Cortex of kidney (tissue), 1 donor: ENCODE measurements around the gene COMP.

Experiments used
- DNase-seq: peaks from one replicate; lab custom pipeline; 2025; lab: John Stamatoyannopoulos, UW

Gene COMP

DNA sequence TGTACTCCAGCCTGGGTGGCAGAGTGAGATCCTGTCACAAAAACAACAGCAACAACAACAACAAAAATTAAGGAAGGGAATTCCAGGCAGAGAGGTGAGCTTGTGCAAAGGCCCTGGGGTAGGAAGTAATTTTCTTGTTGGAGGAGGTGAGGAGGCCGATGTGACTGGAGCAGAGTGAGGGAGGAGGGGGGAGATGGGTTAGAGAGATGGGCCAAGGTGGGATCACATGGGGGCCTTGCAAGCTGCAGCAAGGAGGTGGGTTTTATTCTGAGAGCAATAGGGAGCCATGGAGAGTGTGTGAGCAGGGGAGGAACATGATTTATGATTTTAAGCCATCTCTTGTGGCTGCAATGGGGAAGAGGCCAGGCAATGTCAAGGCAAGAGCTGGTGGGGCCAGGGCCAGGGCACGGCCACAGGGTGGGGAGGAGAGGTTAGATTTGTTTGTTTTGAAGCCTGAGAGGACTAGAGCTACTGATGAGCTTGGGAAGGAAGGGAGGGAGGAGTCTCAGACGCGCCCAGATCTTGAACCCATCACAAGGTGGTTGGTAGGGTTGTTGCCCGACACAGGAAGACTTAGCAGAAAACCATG lies 12.5 kb upstream of the COMP start:
- no peak for DNase-seq

DNA sequence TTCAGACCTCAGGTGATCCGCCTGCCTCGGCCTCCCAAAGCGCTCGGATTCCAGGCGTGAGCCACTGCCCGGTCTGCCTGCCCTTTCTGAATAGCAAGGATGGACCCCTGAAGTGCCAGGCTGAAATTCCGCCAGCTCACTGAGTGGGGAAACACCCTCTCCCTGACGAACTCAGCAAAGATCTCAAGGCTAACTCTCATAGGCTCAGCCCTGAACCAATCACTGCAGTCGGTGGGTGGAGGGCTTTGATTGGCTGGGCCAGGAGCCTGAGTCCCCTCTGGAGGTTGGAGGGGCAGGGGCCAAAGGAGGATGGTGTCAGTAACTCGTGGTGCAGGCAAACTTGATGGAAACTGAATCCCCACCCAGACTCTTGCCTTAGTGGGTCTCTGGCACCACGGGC lies 11.2 kb upstream of the COMP start:
- DNase-seq: no peak

- no peak for DNase-seq
Measured at GRCh38 chr19:18800636-18801035, 9.5 kb upstream of the COMP start.

DNA sequence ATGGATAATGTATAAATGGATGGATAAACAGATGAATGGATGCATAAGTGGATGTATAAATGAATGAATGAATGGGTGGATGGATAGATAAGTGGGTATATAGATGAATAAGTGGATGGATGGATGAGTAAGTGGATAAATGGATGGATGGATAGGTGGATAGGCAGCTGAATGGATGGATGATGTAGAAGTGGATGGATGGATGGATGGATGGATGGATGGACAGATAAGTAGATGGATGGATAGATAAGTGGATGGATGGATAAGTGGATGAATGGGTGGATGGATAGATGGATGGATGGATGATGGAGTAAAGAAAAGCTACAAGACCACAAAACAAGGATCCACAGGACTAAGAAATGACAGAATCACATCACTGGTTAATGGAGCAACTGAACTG lies 9.0 kb upstream of the COMP start:
- DNase-seq: no peak

- no peak for DNase-seq
Measured at GRCh38 chr19:18799389-18799970, 8.4 kb upstream of the COMP start.

DNA sequence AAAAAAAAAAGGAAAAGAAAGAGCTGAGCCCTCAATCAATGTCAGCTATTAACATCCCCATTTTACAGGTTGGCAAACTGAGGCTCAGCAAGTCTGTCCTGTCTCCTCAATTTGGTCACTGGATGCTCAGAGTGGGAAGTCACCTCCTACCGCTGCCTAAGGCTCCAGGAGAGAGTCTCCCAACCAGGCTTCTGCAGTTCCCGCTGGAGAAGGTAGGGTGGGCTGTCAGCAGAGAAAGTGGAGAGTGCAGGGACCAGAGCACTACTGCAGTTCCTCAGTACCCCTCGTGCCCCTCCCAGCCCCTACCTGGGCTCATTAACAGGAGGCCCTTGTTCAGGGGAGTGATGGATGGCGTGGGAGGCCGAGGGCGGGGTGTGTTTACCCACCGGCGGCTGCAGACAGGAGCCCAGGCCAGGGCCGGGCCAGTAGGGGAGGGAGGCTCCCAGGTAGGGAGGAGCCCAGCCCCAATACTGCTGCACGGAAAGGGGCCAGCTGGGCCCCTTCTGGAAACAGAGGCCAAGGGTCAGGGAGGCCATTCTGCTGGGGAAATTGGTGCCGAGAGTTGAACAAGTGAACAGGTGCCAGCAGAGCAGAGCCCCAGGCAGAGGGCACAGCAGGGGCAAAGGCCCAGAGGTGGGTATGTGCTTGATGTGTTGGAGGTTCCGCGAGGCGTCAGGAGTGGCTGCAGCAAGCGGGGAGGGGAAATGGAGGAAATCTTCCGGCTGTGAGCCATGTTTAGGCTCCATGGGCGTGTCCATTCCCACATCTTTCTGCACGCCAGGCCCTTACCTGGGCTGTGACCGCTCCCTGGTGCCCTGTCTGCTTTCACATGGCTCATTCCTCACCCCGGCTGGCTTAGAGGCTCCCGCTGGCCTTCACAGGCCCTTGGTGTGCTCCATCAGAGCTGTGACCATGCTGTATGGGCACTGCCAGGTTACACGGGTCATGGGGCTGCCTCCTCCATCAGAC lies 7.6 kb upstream of the COMP start:
- DNase-seq: no peak

- DNase-seq: no peak
Measured at GRCh38 chr19:18796239-18796638, 5.1 kb upstream of the COMP start.

DNA sequence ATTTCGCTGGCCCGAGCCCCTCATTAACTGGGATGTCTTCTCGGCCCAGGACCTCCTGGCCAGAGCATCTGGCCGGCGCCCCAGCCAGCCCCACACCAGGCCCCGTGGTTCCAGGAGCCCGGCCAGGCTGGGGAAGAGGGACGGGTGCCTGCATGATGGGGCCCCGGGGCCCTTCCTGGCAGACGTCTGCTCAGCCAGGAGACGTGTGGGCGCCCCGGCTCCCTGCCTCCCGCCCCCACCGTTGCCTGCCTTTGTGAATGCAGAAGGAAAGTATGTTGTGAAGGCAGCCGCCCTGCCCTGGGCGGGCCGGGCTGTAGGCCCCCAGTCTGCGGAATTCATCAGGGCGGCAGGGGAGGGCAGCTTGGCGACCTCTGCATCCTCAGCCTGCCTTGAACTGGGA lies 4.4 kb upstream of the COMP start:
- no peak for DNase-seq

GRCh38 chr19:18794692-18795091 lies 3.6 kb upstream of the COMP start:
- no peak for DNase-seq

DNA sequence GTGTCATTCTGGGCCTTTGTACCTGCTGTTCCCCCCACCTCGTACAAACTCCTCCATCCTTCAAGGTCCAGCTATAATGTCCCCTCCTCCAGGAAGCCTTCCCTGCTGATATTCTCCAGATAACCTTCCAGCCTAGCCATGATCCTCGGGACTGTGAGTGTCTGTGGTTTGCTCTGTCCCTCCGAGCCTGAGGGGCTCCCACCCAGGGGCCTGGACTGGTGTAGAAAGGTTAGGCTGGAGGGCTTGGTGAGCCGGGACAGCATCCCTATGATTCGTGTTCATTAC lies 2.9 kb upstream of the COMP start:
- DNase-seq: no peak

DNA sequence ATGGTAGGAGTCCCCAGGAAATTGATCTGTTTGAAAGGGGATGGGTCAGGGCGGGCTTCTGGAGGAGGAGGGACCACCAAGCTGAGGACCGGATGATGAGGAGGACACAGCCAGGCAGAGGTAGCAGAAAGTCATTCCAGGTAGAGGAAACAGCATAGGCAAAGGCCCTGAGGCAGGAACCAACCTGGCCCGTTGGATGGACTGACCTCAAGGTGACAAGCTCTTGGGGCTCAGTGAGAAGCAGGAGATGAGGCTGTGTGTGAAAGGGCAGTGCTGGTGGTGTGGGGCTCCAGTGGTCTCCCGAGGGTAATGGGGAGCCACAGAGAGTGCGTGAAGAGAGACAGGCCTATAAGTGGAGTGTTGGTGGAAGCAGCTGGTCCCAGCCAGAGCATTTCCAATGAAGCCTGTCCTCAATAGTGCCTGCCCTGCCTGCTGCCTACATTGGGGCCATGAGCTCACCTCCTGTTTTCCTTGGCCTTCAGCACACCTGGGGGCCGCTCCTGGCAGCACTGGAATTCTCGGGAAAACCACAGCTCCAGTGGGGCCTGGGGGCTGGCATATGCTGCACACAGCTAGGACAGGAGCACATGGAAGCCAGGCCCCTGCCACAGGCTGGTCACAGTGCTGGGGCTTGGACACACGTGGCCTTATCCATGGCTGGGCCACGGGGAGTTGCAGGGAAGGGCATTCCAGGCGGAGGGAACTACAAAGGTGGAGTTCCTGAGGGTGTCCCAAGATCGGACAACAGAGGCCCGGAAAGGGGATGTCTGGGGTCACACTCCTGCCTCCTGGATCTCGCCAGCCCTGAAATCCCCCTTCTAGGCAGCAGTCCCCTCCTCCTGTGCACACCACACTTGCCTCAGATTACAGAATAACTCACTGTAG lies 2.3 kb upstream of the COMP start:
- DNase-seq: no peak

GRCh38 chr19:18792661-18793060 lies 1.6 kb upstream of the COMP start:
- no peak for DNase-seq

DNA sequence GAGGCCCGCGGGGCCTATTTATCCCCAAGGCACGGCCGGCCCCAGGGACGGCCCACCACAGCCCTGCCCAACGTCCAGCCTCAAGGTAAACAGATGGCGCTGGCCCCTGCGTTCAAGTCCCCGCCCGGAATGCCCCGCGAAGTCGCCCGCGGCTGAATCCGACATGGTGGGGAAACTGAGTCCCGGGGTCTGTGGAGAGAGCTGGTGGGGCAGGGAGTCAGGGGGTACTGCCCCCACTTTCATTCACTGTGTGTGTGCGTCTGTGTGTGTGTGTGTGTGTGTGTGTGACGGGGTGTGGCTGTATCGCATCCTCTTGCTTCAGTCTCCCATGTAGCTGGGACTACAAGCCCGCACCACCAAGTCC lies 192 bp upstream of the COMP start:
- DNase-seq: no peak

- DNase-seq: no peak
Measured at GRCh38 chr19:18789883-18790565, 1.1 kb downstream of the COMP start.

DNA sequence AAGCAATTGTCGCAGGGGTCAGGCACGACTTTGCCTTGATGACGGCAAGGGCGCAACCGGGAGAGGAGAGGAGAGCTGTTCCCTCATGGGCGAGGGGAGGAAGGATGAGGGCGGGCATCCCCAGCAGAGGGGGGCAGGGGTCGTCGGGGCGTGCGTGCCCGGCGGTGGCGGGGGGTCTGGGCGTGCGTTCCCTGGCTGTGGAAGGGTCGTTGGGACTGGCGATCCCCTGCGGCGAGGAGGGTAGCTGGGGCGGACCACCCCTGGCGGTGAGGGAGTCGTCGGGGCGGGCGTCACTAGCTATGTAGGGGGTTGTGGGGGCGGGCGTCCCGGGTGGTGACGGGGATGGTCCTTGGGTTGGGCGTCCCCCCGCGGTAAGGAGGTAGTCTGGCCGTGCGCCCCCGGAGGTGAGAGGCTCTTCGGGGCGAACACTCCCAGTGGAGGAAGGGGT lies 1.7 kb downstream of the COMP start:
- DNase-seq: no peak

DNA sequence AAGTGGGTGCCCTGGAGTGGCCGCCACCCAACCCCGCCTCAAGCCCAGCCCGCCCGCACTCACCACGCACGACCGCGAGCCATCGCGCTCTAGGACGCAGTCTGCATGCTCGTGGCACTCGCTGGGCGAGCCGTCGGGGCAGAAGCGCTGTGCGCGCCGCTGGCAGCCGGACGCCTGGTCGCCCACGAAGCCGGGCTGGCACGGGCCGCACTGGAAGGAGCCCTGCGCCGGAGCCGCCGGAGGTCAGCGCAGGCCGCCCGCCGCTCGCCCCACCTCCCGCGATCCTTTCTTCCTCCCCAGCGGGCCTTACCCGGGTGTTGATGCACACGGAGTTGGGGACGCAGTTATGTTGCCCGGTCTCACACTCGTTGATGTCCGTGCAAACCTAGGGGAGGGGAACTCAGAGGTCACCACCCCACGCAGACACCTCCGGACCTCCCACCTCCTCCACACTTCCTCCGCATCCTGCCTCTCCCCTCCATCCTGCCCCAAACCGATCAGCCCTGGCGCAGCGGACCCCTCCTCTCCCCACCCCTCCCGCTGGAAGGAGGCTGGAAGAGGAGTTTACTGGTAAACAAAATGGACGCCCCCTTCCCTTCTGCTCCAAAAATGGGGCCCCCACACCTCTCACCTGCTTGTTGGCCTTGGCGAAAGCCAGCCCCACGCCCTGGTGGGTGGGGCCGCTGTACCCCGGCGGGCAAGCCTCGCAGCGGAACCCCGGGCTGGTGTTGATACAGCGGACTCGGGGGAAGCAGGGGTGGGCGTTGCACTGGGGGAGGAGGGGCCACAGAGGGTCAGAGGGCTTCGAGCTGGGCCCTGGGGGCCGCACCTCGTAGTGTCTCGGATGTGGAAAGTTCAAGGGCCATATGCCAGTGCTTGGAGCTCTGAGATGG lies 2.3 kb downstream of the COMP start:
- DNase-seq: no peak

DNA sequence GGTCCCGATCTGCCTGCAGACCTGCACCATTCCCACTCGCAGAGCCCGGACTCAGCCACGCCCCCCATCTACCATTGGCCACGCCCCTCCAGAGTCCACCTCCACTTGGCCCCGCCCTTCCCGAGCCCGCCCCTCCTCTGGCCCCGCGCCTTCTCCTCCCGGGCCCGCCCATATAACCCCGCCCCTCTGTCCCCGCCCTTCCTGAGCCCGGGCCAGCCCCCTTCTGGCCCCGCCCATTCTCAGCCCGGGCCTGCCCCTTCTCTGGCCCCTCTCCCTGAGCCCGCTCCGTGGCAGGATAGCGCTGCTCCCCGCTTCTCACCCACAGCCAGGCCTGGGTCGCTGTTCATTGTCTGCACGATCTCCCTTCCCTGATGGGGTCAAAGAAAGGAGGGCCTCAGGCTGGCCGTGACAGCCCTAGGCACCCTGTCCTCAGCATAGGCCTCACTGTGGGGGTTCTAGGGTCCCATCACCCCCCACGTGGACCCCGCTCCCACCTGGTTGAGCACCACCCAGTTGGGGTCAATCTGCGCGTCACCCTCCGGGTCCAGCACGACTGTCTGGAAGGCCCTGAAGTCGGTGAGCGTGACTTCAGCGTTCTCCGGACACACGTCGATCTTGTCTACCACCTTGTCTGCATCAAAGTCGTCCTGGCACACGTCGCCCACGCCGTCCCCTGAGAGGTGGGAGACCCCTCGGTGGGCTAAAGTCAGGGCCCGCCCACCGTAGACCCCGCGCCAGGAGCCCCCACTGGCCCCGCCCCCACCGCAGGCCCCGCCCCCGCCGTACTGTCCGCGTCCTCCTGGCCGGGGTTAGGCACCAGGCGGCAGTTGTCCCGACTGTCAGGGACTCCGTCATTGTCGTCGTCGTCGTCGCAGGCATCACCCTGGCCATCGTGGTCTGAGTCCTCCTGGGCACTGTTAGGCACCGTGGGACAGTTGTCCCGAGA lies 5.7 kb downstream of the COMP start:
- DNase-seq: no peak

GRCh38 chr19:18784786-18785120 lies 6.4 kb downstream of the COMP start:
- DNase-seq: no peak

- DNase-seq: no peak
Measured at GRCh38 chr19:18783958-18784785, 6.9 kb downstream of the COMP start.
